K562 (cell line): ENCODE measurements around the gene PLP2. TPM values are rescaled to one million over a fixed set of nuclear protein-coding genes. Genes with fewer than 3 reads are reported as not detected.

Experiments
- ATAC-seq: fragments of 200-7000 bp; cut with Tn5 transposase; 3 replicates; pipeline ENCODE4 v1.9.1; 2020; ENCODE audit warnings: moderate library complexity
- BruUV-seq: library from RNA; stranded (reverse); fragments of 400-500 nt; replicated peaks from 2 replicates; lab custom pipeline; 2021; lab: Mats Ljungman, UMichigan
- CTCF ChIA-PET: fragments of 300-600 bp; formaldehyde crosslinking; extraction: SDS; loops from one replicate; lab custom pipeline; 2021; ENCODE audit warnings: low intra/inter-chr PET ratio; lab: Yijun Ruan, JAX
- POLR2A ChIA-PET: fragments of 300-600, 350-650 bp; sonication (Branson Sonifier 250); formaldehyde crosslinking; extraction: SDS; loops from one replicate; lab custom pipeline; 2021; ENCODE audit warnings: antibody characterized with exemption, inconsistent platforms; lab: Yijun Ruan, JAX
- DNase-seq, 4 experiments: peaks; one replicate each; pipeline versions ENCODE4 v3.0.0 to v3.0.0-alpha.2; 2011 to 2018; ENCODE audit warnings: low spot score in 3 of 4, mixed read lengths in 3 of 4; ENCODE audit errors: extremely low read depth in 1 of 4
- FAIRE-seq: peaks from 2 replicates; lab custom pipeline; 2011; peaks lifted over from hg19 to GRCh38; lab: Jason Lieb, UNC
- H2AFZ ChIP-seq: 2 replicates; pipeline ENCODE4 v1.6.0; 2011; ENCODE audit warnings: low read depth, low read length, control low read depth, inconsistent platforms
- H3K27ac ChIP-seq: fragments of 200-600 bp; 3 replicates; pipeline ENCODE4 v1.8.0; 2011; ENCODE audit warnings: low read depth, mild to moderate bottlenecking, control low read depth, inconsistent platforms, low read length, moderate library complexity, mixed read lengths; ENCODE audit errors: extremely low read depth
- H3K27me3 ChIP-seq, 2 experiments: fragments of 300-600 bp in 1 of 2; 2 replicates in 1 of 2; 3 replicates in 1 of 2; pipeline versions ENCODE4 v1.6.0 to v1.8.0; 2011; ENCODE audit warnings: inconsistent platforms in 2 of 2, low read length in 2 of 2, mild to moderate bottlenecking in 1 of 2, mixed read lengths in 1 of 2, moderate library complexity in 1 of 2; ENCODE audit not compliant: control insufficient read depth in 2 of 2, insufficient read depth in 2 of 2
- H3K36me3 ChIP-seq: fragments of 300-600 bp; 3 replicates; pipeline ENCODE4 v1.8.0; 2011; ENCODE audit warnings: mild to moderate bottlenecking, low read length, inconsistent platforms; ENCODE audit not compliant: control insufficient read depth, insufficient read depth
- H3K4me1 ChIP-seq, 2 experiments: fragments of 200-600 bp in 1 of 2; replicated peaks in 1 of 2; 2 replicates in 1 of 2; 3 replicates in 1 of 2; pipeline versions ENCODE4 v1.5.1 to v1.8.0; 2011; ENCODE audit warnings: inconsistent platforms in 2 of 2, low read length in 2 of 2, mild to moderate bottlenecking in 1 of 2, mixed read lengths in 1 of 2, moderate library complexity in 1 of 2; ENCODE audit not compliant: control insufficient read depth in 2 of 2, insufficient read depth in 2 of 2
- H3K4me2 ChIP-seq: 2 replicates; pipeline ENCODE4 v1.6.1; 2011; ENCODE audit warnings: low read length, control low read depth, inconsistent platforms, mixed read lengths; ENCODE audit not compliant: insufficient read depth
- H3K4me3 ChIP-seq: fragments of 200-600 bp; sonication (generic), shearing (Covaris generic); 2 replicates; pipeline ENCODE4 v1.5.1; 2016; ENCODE audit warnings: control low read depth, inconsistent platforms
- H3K79me2 ChIP-seq: fragments of 200-600 bp; 3 replicates; pipeline ENCODE4 v1.8.0; 2011; ENCODE audit warnings: low read length, inconsistent platforms; ENCODE audit not compliant: control insufficient read depth, insufficient read depth
- H3K9ac ChIP-seq, 2 experiments: 2 replicates each; pipeline versions ENCODE4 v1.6.0 to v1.6.1; 2011; ENCODE audit warnings: low read depth in 2 of 2, low read length in 2 of 2, control low read depth in 1 of 2, inconsistent platforms in 1 of 2, mild to moderate bottlenecking in 1 of 2, mixed read lengths in 1 of 2; ENCODE audit not compliant: insufficient read depth in 1 of 2
- H3K9me1 ChIP-seq: one replicate; pipeline ENCODE4 v1.6.0; 2011; ENCODE audit warnings: inconsistent platforms, mild to moderate bottlenecking, low read length, moderate library complexity; ENCODE audit not compliant: control insufficient read depth, insufficient read depth
- H3K9me3 ChIP-seq: replicated peaks from 2 replicates; pipeline ENCODE4 v1.5.1; 2011; ENCODE audit warnings: low read depth, low read length, inconsistent platforms; ENCODE audit not compliant: control insufficient read depth, insufficient read depth
- H4K20me1 ChIP-seq: replicated peaks from 2 replicates; pipeline ENCODE4 v1.6.1; 2011; ENCODE audit warnings: low read length, inconsistent platforms, mixed read lengths; ENCODE audit not compliant: control insufficient read depth, insufficient read depth
- ARID3B ChIP-seq: fragments of 250-450 bp; sonication (Bioruptor Pico); IDR thresholded peaks from 2 replicates; pipeline ENCODE4 v1.4.0; 2020; ENCODE audit warnings: borderline replicate concordance
- E2F8 ChIP-seq: fragments of 450-650 bp; IDR thresholded peaks from 2 replicates; pipeline ENCODE4 v1.7.1; 2018; ENCODE audit warnings: mild to moderate bottlenecking, low read depth; ENCODE audit not compliant: partially characterized antibody
- ERF ChIP-seq: fragments of 450-650 bp; formaldehyde crosslinking; IDR thresholded peaks from 2 replicates; pipeline ENCODE4 v1.4.0; 2020; ENCODE audit warnings: mild to moderate bottlenecking, mixed read lengths
- ETV5 ChIP-seq: sonication (generic); formaldehyde crosslinking; IDR thresholded peaks from 2 replicates; pipeline ENCODE4 v1.4.0; 2020; ENCODE audit warnings: low read depth, mild to moderate bottlenecking, missing genetic modification reagents
- HCFC1 ChIP-seq: IDR thresholded peaks from 2 replicates; pipeline ENCODE4 v1.6.1; 2012; ENCODE audit warnings: low read depth, low read length, improper control_type of control experiment
- KDM1A ChIP-seq, 2 experiments: fragments of 450-650 bp; IDR thresholded peaks; 2 replicates each; pipeline ENCODE4 v1.6.1; 2016; ENCODE audit warnings: mild to moderate bottlenecking in 2 of 2
- MCM3 ChIP-seq: fragments of 450-650 bp; IDR thresholded peaks from 2 replicates; pipeline ENCODE4 v1.6.1; 2016
- PRDM10 ChIP-seq: fragments of 450-650 bp; IDR thresholded peaks from 2 replicates; pipeline ENCODE4 v1.6.1; 2018; ENCODE audit not compliant: partially characterized antibody
- RBM39 ChIP-seq: fragments of 200-400 bp; formaldehyde crosslinking; optimal IDR thresholded peaks from 2 replicates; pipeline ENCODE3; 2018; ENCODE audit warnings: low read depth, low read length
- SFPQ ChIP-seq: fragments of 200-400 bp; formaldehyde crosslinking; IDR thresholded peaks from 2 replicates; pipeline ENCODE4 v1.6.1; 2017; ENCODE audit warnings: mild to moderate bottlenecking, low read depth, low read length, moderate library complexity
- SLC30A9 ChIP-seq: fragments of 250-450 bp; sonication (Bioruptor Pico); IDR thresholded peaks from 2 replicates; pipeline ENCODE4 v1.8.0; 2022; ENCODE audit warnings: mild to moderate bottlenecking, moderate library complexity
- STAG1 ChIP-seq: sonication (generic); formaldehyde crosslinking; IDR thresholded peaks from 2 replicates; pipeline ENCODE4 v1.5.0; 2020; ENCODE audit warnings: missing genetic modification reagents, borderline replicate concordance
- ZKSCAN1 ChIP-seq: fragments of 150-350 bp; IDR thresholded peaks from 2 replicates; pipeline ENCODE4 v1.6.1; 2016; ENCODE audit warnings: low read depth, low read length
- WGBS: fragments of 100-300 bp; shearing (Covaris generic); methylation state at CpG from one replicate; pipeline ENCODE4 v1.1.6; 2016; ENCODE audit warnings: low coverage, mixed read lengths; ENCODE audit not compliant: insufficient coverage; ENCODE audit errors: missing lambda C conversion rate; 5-methylcytosine and 5-hydroxymethylcytosine counted together
- in situ Hi-C: fragments of 300-500 bp; cut with MboI; formaldehyde crosslinking; loops from 4 replicates; pipeline ENCODE4 v1.15.0; 2018; ENCODE audit warnings: inconsistent platforms, mixed read lengths
- intact Hi-C: fragments of 100-400 bp; cut with micrococcal nuclease; formaldehyde crosslinking; loops from 2 replicates; pipeline ENCODE4 v1.14.2; 2022
- polyA plus RNA-seq, 8 experiments: library from polyadenylated mRNA; depleted of rRNA in 4 of 8; stranded (reverse) in 5 of 8; unstranded in 3 of 8; fragments of >200 nt; fragmentation: Nextera tagmentation in 2 of 8; fragmentation: Illumina TruSeq in 1 of 8; extraction: Ambion mirVana in 2 of 8; extraction: Trizol in 1 of 8; gene quantifications; 2 replicates each; pipeline versions ENCODE4 v1.2.1 to v1.2.3, GENCODE V29; 2011 to 2014; ENCODE audit warnings: inconsistent platforms in 1 of 8, missing spikeins in 1 of 8
- total RNA-seq, 7 experiments: library from RNA; depleted of rRNA in 6 of 7; stranded (reverse); fragments of >200 nt in 6 of 7; fragmentation: Illumina TruSeq in 2 of 7; extraction: Trizol in 2 of 7; gene quantifications; 2 replicates each; pipeline versions ENCODE4 v1.2.1 to v1.2.3, GENCODE V29; 2011 to 2021; ENCODE audit warnings: low replicate concordance in 1 of 7

Gene PLP2
- total and polyA plus RNA-seq, 9 of the 15 experiments (the other 6 are each of a cell fraction or from before 2014, with no cell fraction given), result 34.7 to 236 (median 112) TPM

- 82% methylated on average over 1 of the region's 4 CpGs for WGBS
- Histone ChIP-seq H3K4me1 (peaks cover 0 to 7% of the 10 kb centered on the region in 2 experiments; a peak in 3 of 5 replicates), H2AFZ (no peak overlapping the region), H3K27ac (peak overlapping the region; percentile 44; the same call in 1 of the 3 replicates), H3K4me2 (no peak overlapping the region), H3K27me3 (no peaks in the 10 kb centered on the region), H3K79me2 (peaks cover 36% of the 10 kb centered on the region), H3K4me3 (no peak overlapping the region), H3K36me3 (peaks cover 80% of the 10 kb centered on the region), H3K9me1 (no peaks in the 10 kb centered on the region), H3K9ac (no peak overlapping the region), H3K9me3 (peaks cover 41% of the 10 kb centered on the region), H4K20me1 (no peaks in the 10 kb centered on the region)
- intact Hi-C loops, result no loop called here
- ChIA-PET CTCF (no interaction called here), POLR2A (no interaction called here)
- in situ Hi-C loops, result no loop called here
- BruUV-seq, result no TSS peak
- ATAC-seq (peak; percentile 36), FAIRE-seq (peak; percentile 11), DNase-seq (peak in 1 of 4 experiments; percentile 44)
- TF ChIP-seq ERF (CRISPR knock-in tag) (no peak), RBM39 (no peak), SFPQ (no peak), PRDM10 (no peak), ZKSCAN1 (no peak), HCFC1 (no peak), ARID3B (CRISPR knock-in tag) (no peak), KDM1A (IDR thresholded peaks at IDR 0.05) (no peak), STAG1 (CRISPR knock-in tag) (no peak), SLC30A9 (CRISPR knock-in tag) (no peak), ETV5 (CRISPR knock-in tag) (no peak), E2F8 (no peak), MCM3 (no peak)
These were observed 32.0 kb upstream of the PLP2 start for GRCh38 chrX:49139713-49140112.
